ENCODE data around the gene SLX4IP.
A peak's percentile ranks its signal among the peaks of the same experiment; 100 is the strongest.

SLX4IP gene

DNA sequence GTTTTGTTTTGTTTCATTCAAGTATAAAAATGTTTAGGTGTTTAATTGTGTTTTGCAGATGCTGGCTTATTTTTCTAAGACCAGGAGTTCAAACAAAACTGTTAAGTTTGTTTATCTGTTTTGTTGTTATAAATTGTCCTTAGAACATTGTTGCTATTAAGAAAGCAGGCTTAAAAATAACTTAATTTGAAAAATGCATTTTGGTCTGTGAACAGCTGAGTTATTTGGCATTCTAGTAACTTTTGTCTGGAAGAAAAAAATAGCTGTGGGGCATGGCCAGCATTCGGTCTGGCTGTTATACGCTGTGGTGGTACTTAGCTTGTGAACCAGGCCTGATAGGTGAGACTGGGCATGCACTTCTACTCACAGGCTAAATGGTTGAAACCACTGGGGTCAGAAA is 37.8 kb downstream of the SLX4IP start:
- DNase-seq (ENCODE audit: low read depth): no peak
- H3K4me3 ChIP-seq (replicated peaks; ENCODE audit: low read depth, low read length): no peak overlapping the region
- TF ChIP-seq, protein P1, sequence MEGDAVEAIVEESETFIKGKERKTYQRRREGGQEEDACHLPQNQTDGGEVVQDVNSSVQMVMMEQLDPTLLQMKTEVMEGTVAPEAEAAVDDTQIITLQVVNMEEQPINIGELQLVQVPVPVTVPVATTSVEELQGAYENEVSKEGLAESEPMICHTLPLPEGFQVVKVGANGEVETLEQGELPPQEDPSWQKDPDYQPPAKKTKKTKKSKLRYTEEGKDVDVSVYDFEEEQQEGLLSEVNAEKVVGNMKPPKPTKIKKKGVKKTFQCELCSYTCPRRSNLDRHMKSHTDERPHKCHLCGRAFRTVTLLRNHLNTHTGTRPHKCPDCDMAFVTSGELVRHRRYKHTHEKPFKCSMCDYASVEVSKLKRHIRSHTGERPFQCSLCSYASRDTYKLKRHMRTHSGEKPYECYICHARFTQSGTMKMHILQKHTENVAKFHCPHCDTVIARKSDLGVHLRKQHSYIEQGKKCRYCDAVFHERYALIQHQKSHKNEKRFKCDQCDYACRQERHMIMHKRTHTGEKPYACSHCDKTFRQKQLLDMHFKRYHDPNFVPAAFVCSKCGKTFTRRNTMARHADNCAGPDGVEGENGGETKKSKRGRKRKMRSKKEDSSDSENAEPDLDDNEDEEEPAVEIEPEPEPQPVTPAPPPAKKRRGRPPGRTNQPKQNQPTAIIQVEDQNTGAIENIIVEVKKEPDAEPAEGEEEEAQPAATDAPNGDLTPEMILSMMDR (IDR thresholded peaks at IDR 0.05; ENCODE audit: low read length, missing control alignments): no peak

DNA sequence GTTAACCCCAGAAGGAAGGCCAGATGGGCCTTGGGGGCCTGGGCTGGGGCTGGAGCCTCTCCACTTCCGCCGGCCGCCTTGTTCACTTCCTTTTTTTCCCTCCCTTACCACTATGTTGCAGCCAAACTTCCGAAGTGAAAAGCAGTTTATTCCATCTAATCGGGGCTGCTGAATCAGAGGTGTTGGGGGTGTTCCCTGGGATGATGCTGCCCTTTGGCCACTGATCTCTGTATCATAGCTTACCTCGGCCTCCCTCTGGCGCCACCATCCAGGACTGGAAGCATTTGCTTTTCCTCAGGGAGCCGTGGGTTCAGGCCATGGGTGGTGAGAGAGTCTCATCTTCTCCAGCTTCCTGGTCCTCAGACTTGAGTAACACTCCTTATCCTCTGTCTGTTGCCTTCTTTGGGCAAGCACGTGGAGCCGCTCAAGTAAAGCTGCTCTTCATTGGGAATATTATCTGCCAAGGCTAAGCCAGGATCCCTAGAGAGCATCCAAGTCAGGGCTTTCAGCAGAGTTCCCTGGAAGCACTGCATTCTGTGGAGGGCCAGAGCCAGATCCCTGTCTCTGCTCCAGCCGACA is 39.6 kb downstream of the SLX4IP start:
- no peak for DNase-seq (ENCODE audit: low read depth)
- TF ChIP-seq, protein P1 (IDR thresholded peaks at IDR 0.05; ENCODE audit: low read length, missing control alignments): no peak
- H3K4me3 ChIP-seq (replicated peaks; ENCODE audit: low read depth, low read length): no peak overlapping the region

DNA sequence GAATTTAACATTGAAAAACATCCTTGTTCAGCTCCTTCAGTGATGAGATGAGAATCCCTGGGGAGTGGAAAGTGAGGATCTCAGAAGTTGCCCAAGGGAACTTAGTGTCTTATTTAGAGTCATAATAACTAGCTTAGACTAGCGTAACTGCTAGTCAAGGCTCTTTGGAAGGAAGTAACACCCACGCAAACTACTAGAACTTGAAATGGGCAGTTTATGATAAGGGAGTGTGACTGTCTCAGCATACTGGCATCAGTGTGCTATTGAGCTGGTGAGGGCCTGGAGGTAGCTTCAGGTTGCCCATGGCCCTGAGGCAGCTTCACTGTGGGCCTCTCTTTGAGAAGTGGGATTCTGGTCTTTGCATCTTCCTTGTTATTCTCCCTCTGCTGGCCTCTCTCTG is 40.1 kb downstream of the SLX4IP start:
- TF ChIP-seq, protein P1 (IDR thresholded peaks at IDR 0.05; ENCODE audit: low read length, missing control alignments): no peak
- H3K4me3 ChIP-seq (replicated peaks; ENCODE audit: low read depth, low read length): no peak overlapping the region
- DNase-seq (ENCODE audit: low read depth): no peak

DNA sequence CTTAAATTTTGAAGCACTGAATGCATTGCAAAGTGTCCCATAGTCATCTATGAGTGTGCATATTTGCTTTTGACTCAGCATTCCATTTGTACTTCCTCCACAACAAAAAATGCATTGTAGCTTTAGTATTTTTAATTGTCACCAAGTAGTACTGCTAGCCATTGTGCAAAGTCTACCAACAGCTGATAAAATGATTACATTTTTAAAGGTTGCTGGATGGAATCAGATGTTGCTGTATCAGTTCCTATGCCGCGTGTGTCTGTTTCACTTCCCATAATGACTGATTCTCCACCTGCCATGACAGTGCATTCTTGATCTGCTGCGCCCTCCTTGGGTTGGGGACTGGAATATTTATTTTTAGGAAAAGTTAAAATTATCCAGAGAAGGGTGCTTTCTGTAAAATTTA is 41.2 kb downstream of the SLX4IP start:
- DNase-seq (ENCODE audit: low read depth): peak; percentile 28
- TF ChIP-seq, protein P1 (IDR thresholded peaks at IDR 0.05; ENCODE audit: low read length, missing control alignments): no peak
- H3K4me3 ChIP-seq (replicated peaks; ENCODE audit: low read depth, low read length): no peak overlapping the region

DNA sequence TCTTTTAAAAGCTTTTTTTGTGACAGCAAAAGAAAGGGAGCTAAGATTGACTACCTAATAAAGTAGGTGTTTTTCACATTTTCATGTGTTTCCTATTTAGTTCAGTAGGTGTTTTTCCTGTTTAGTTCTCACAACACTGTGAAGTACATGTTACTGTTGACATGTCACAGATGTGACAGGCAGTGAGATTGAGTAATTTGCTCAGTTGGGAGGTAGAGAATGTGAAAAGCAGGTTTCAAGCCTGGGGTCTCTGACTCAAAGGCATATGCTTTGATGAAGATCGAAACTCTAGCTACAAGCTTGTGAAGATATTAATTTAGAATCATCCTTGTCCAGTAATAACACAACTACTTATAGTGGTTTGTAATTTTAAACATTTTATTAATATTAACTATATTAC is 43.1 kb downstream of the SLX4IP start:
- DNase-seq (ENCODE audit: low read depth): no peak
- TF ChIP-seq, protein P1 (IDR thresholded peaks at IDR 0.05; ENCODE audit: low read length, missing control alignments): no peak
- H3K4me3 ChIP-seq (replicated peaks; ENCODE audit: low read depth, low read length): no peak overlapping the region

DNA sequence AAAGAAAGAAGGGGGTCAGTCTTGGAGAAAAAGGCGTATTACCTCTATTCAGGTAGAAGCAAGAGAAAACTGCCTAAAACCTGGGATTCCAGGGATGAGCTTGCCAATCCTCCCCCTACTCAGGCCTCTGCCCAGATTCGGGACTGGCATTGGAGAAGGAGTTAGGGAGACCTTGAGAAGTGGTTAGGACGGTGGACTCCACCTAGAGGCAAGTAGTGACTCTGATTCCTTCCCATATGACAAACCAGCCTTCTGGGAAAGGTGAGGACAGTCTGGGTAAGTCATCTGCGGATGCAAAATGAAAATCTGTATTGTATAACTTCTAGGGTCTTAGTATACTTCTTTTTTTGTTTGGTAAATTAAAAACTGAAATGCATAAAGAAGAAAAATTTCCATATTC is 43.8 kb downstream of the SLX4IP start:
- no peak overlapping the region for H3K4me3 ChIP-seq (replicated peaks; ENCODE audit: low read depth, low read length)
- TF ChIP-seq, protein P1 (IDR thresholded peaks at IDR 0.05; ENCODE audit: low read length, missing control alignments): no peak
- no peak for DNase-seq (ENCODE audit: low read depth)

DNA sequence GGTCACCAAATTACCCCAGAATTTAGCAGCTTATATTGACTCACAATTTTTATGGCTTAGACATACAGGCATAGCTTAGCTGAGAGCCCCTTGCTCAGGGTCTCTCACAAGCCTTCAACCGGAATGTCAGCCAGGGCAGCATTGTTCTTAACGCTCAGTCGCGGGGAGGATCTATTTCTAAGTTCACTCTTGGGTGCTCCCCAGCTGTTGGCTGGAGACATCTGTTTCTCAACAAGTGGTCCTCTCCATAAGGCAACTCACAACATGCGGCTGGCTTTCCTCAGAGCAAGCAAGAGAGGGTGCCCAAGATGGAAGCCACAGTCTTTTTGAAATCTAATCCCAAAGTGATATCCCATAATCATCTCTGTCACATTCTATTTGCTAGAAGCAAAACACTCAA is 46.6 kb downstream of the SLX4IP start:
- TF ChIP-seq, protein P1 (IDR thresholded peaks at IDR 0.05; ENCODE audit: low read length, missing control alignments): no peak
- H3K4me3 ChIP-seq (replicated peaks; ENCODE audit: low read depth, low read length): no peak overlapping the region
- DNase-seq (ENCODE audit: low read depth): no peak

Data from fibroblast of pulmonary artery (primary cell).